Peyer's patch (tissue), 4 donors: ENCODE measurements around the gene GCN1.

Experiments
- POLR2A ChIP-seq, 2 donors: fragments of 450-650 bp; IDR thresholded peaks; one replicate each; pipeline ENCODE4 v1.5.1; 2017; ENCODE audit warnings: antibody characterized with exemption in 2 of 2, mild to moderate bottlenecking in 2 of 2, moderate library complexity in 2 of 2
- TF ChIP-seq, protein P1 (sequence below), 6 experiments: fragments of 450-650 bp in 4 of 6; fragments of 200-600 bp in 2 of 6; sonication (generic) in 1 of 6; IDR thresholded peaks; one replicate each; pipeline ENCODE4 v1.5.1; 2017 to 2019; ENCODE audit warnings: antibody characterized with exemption in 6 of 6, mild to moderate bottlenecking in 3 of 6, moderate library complexity in 1 of 6

- TF ChIP-seq POLR2A (IDR thresholded peaks at IDR 0.05) = no peak
- TF ChIP-seq, protein P1, sequence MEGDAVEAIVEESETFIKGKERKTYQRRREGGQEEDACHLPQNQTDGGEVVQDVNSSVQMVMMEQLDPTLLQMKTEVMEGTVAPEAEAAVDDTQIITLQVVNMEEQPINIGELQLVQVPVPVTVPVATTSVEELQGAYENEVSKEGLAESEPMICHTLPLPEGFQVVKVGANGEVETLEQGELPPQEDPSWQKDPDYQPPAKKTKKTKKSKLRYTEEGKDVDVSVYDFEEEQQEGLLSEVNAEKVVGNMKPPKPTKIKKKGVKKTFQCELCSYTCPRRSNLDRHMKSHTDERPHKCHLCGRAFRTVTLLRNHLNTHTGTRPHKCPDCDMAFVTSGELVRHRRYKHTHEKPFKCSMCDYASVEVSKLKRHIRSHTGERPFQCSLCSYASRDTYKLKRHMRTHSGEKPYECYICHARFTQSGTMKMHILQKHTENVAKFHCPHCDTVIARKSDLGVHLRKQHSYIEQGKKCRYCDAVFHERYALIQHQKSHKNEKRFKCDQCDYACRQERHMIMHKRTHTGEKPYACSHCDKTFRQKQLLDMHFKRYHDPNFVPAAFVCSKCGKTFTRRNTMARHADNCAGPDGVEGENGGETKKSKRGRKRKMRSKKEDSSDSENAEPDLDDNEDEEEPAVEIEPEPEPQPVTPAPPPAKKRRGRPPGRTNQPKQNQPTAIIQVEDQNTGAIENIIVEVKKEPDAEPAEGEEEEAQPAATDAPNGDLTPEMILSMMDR (IDR thresholded peaks at IDR 0.05) = no peak
Measured at GRCh38 chr12:120096671-120097202, 97.8 kb downstream of the GCN1 start.
